Placental epithelial cell (primary cell): ENCODE measurements around the gene PCBP1. TPM values are rescaled to one million over a fixed set of nuclear protein-coding genes. Genes with fewer than 3 reads are reported as not detected.

Source experiments
- small RNA-seq: library from RNA; depleted of rRNA; stranded (forward); fragments of <200 nt; gene quantifications from one replicate; pipeline ENCODE3, GENCODE V24; 2012
- total RNA-seq: library from RNA; depleted of rRNA; stranded (reverse); fragments of >200 nt; gene quantifications from 2 replicates; pipeline ENCODE4 v1.2.3, GENCODE V29; 2012

PCBP1 gene
- 60.1 and 65.2 TPM in 2 replicates for total RNA-seq

GRCh38 chr2:70086838-70087701 lies at the start of gene PCBP1:
TSS of gene PCBP1 (plus strand) at chr2:70087477. CDS start at chr2:70087744, 267 bp downstream.

Small RNAs within 50 kb of the gene (small RNA-seq; reads per million reads assigned to genes)
- gene RN7SL470P, result not detected

Other genes starting within 250 kb of the PCBP1 start
- 20.5 and 22.8 TPM in 2 replicates for gene SNRNP27, start 193.5 kb upstream of the PCBP1 start, total RNA-seq
- 5.1 and 5.5 TPM in 2 replicates for gene MXD1, start 172.4 kb upstream of the PCBP1 start, total RNA-seq
- gene ASPRV1, start 125.8 kb upstream of the PCBP1 start, total RNA-seq, result 0.33 and 0.79 TPM in 2 replicates
- gene C2orf42, start 103.5 kb downstream of the PCBP1 start, total RNA-seq, result 17.8 and 19.6 TPM in 2 replicates
- 61.4 and 128 TPM in 2 replicates for gene TIA1, start 161.2 kb downstream of the PCBP1 start, total RNA-seq
- gene PCYOX1, start 170.7 kb downstream of the PCBP1 start, total RNA-seq, result 46.7 and 48.5 TPM in 2 replicates
- gene SNRPG, start 206.3 kb downstream of the PCBP1 start, total RNA-seq, result 98.5 and 142 TPM in 2 replicates
- gene FAM136A, start 214.6 kb downstream of the PCBP1 start, total RNA-seq, result 16.5 and 21.5 TPM in 2 replicates